GM23338 (cell line): Measurements from ENCODE around the gene FAM217A. TPM values are rescaled to one million over a fixed set of nuclear protein-coding genes. Genes with fewer than 3 reads are reported as not detected.

Experiments used
- ATAC-seq: fragments of 200-7000 bp; cut with Tn5 transposase; 3 replicates; pipeline ENCODE4 v1.9.1; 2020
- DNase-seq: peaks from one replicate; pipeline ENCODE4 v3.0.0-alpha.2; 2015; ENCODE audit warnings: low spot score
- H2AFZ ChIP-seq: fragments of 200-600 bp; sonication (generic); 2 replicates; pipeline ENCODE4 v1.8.0; 2016; ENCODE audit warnings: antibody characterized with exemption, mild to moderate bottlenecking, moderate library complexity
- H3F3A ChIP-seq: fragments of 200-600 bp; sonication (generic); replicated peaks from 2 replicates; pipeline ENCODE4 v1.8.0; 2017; ENCODE audit warnings: antibody characterized with exemption, mixed run types, low read depth
- H3K27ac ChIP-seq: fragments of 200-600 bp; sonication (generic); 2 replicates; pipeline ENCODE4 v1.6.1; 2016; ENCODE audit warnings: low read depth
- H3K27me3 ChIP-seq: fragments of 200-600 bp; sonication (generic); 2 replicates; pipeline ENCODE4 v1.8.0; 2016; ENCODE audit warnings: mild to moderate bottlenecking, mixed run types, moderate library complexity; ENCODE audit not compliant: insufficient read depth
- H3K36me3 ChIP-seq: fragments of 200-600 bp; sonication (generic); 2 replicates; pipeline ENCODE4 v1.8.0; 2016; ENCODE audit warnings: mild to moderate bottlenecking; ENCODE audit not compliant: insufficient read depth
- H3K4me1 ChIP-seq: fragments of 200-600 bp; sonication (generic); 2 replicates; pipeline ENCODE4 v1.8.0; 2016; ENCODE audit warnings: mild to moderate bottlenecking, moderate library complexity; ENCODE audit not compliant: insufficient read depth
- H3K4me2 ChIP-seq: fragments of 200-600 bp; sonication (generic); 2 replicates; pipeline ENCODE4 v1.7.1; 2017; ENCODE audit warnings: mixed run types
- H3K4me3 ChIP-seq: fragments of 200-600 bp; sonication (generic); 2 replicates; pipeline ENCODE4 v1.6.1; 2016; ENCODE audit warnings: mixed run types
- H3K79me2 ChIP-seq: fragments of 200-600 bp; sonication (generic); replicated peaks from 2 replicates; pipeline ENCODE4 v1.8.0; 2017; ENCODE audit warnings: mild to moderate bottlenecking; ENCODE audit not compliant: insufficient read depth
- H3K9me2 ChIP-seq: fragments of 200-600 bp; sonication (generic); 2 replicates; pipeline ENCODE4 v1.8.0; 2017; ENCODE audit not compliant: insufficient read depth
- H4K20me1 ChIP-seq: fragments of 200-600 bp; sonication (generic); replicated peaks from 2 replicates; pipeline ENCODE4 v1.8.0; 2017; ENCODE audit warnings: mild to moderate bottlenecking; ENCODE audit not compliant: insufficient read depth
- H3K27ac Mint-ChIP-seq: 2 replicates; pipeline ENCODE4 v1.8.0; 2020; ENCODE audit warnings: inconsistent platforms, mild to moderate bottlenecking, moderate library complexity, mixed read lengths
- H3K27me3 Mint-ChIP-seq: 3 replicates; pipeline ENCODE4 v1.8.0; 2022; ENCODE audit warnings: low read depth, mild to moderate bottlenecking, moderate library complexity, mixed read lengths, inconsistent platforms; ENCODE audit not compliant: insufficient read depth, poor library complexity
- H3K36me3 Mint-ChIP-seq: 3 replicates; pipeline ENCODE4 v1.8.0; 2021; ENCODE audit warnings: low read depth, mild to moderate bottlenecking, inconsistent platforms, moderate library complexity, mixed read lengths
- H3K4me1 Mint-ChIP-seq: 3 replicates; pipeline ENCODE4 v1.8.0; 2020; ENCODE audit warnings: mild to moderate bottlenecking, inconsistent platforms, mixed read lengths
- H3K4me3 Mint-ChIP-seq: 3 replicates; pipeline ENCODE4 v1.8.0; 2021; ENCODE audit warnings: moderate library complexity, mild to moderate bottlenecking, inconsistent platforms, mixed read lengths
- H3K9me3 Mint-ChIP-seq: 3 replicates; pipeline ENCODE4 v1.8.0; 2020; ENCODE audit warnings: moderate library complexity, mild to moderate bottlenecking, inconsistent platforms, mixed read lengths
- ETS1 ChIP-seq: IDR thresholded peaks from 2 replicates; pipeline ENCODE4 v1.6.1; 2016; ENCODE audit warnings: antibody characterized with exemption
- EZH2phosphoT487 ChIP-seq: fragments of 200-600 bp; sonication (generic); IDR thresholded peaks from one replicate; pipeline ENCODE4 v1.8.1; 2018; ENCODE audit warnings: antibody characterized with exemption; ENCODE audit not compliant: unreplicated experiment
- JUNB ChIP-seq: IDR thresholded peaks from one replicate; pipeline ENCODE4 v1.6.1; 2016; ENCODE audit warnings: antibody characterized with exemption; ENCODE audit not compliant: unreplicated experiment
- NANOG ChIP-seq: IDR thresholded peaks from 2 replicates; pipeline ENCODE4 v1.6.1; 2016; ENCODE audit warnings: antibody characterized with exemption, borderline replicate concordance
- POLR2AphosphoS5 ChIP-seq: IDR thresholded peaks from 2 replicates; pipeline ENCODE4 v1.6.1; 2016; ENCODE audit warnings: antibody characterized with exemption, low read depth
- REST ChIP-seq: IDR thresholded peaks from one replicate; pipeline ENCODE4 v1.6.1; 2018; ENCODE audit warnings: antibody characterized with exemption; ENCODE audit not compliant: unreplicated experiment
- STAT1 ChIP-seq: IDR thresholded peaks from one replicate; pipeline ENCODE4 v1.6.1; 2016; ENCODE audit warnings: antibody characterized with exemption; ENCODE audit not compliant: unreplicated experiment
- ZNF114 ChIP-seq: fragments of 250-450 bp; sonication (Bioruptor Pico); IDR thresholded peaks from 2 replicates; pipeline ENCODE4 v1.5.0; 2020; ENCODE audit warnings: mild to moderate bottlenecking, moderate library complexity
- ZNF331 ChIP-seq: fragments of 250-450 bp; sonication (Bioruptor Pico); IDR thresholded peaks from 2 replicates; pipeline ENCODE4 v1.5.0; 2020; ENCODE audit warnings: low read depth, mild to moderate bottlenecking, moderate library complexity
- ZNF462 ChIP-seq: fragments of 250-450 bp; sonication (Bioruptor Pico); IDR thresholded peaks from 2 replicates; pipeline ENCODE4 v1.5.0; 2020; ENCODE audit warnings: mild to moderate bottlenecking, moderate library complexity
- polyA plus RNA-seq: library from polyadenylated mRNA; unstranded; fragments of >200 nt; fragmentation: Nextera tagmentation; extraction: Ambion mirVana; gene quantifications from 2 replicates; pipeline ENCODE4 v1.2.1, GENCODE V29; 2016
- total RNA-seq: library from RNA; depleted of rRNA; stranded (reverse); fragments of >200 nt; shearing (Covaris generic); gene quantifications from 2 replicates; pipeline ENCODE4 v1.2.3, GENCODE V29; 2014

FAM217A gene
- total and polyA plus RNA-seq, 2 experiments from 2014 or later: not detected

GRCh38 chr6:4025681-4026080 is 53.3 kb downstream of the FAM217A start:
- Histone ChIP-seq H3K36me3 (no peaks in the 10 kb centered on the region; the same call in 1 of the 2 replicates), H3K27me3 (no peaks in the 10 kb centered on the region), H3F3A (peaks cover 1% of the 10 kb centered on the region; the same call in 1 of the 2 replicates), H3K4me3 (no peak overlapping the region), H3K4me1 (peaks cover 31% of the 10 kb centered on the region), H3K27ac (no peak overlapping the region), H3K4me2 (no peak overlapping the region), H3K79me2 (peaks cover 92% of the 10 kb centered on the region), H3K9me2 (no peaks in the 10 kb centered on the region), H4K20me1 (peaks cover 62% of the 10 kb centered on the region), H2AFZ (no peak overlapping the region)
- TF ChIP-seq JUNB (no peak), EZH2phosphoT487 (no peak), ZNF114 (CRISPR knock-in tag) (no peak), ZNF331 (CRISPR knock-in tag) (no peak), ETS1 (no peak), STAT1 (no peak), POLR2AphosphoS5 (no peak)
- Mint-ChIP-seq H3K9me3 (no peaks in the 10 kb centered on the region), H3K27me3 (peaks cover 3% of the 10 kb centered on the region), H3K27ac (no peak overlapping the region), H3K36me3 (peaks cover 14% of the 10 kb centered on the region), H3K4me3 (no peak overlapping the region), H3K4me1 (peaks cover 30% of the 10 kb centered on the region)
- ATAC-seq: no peak
- DNase-seq: no peak

GRCh38 chr6:4023240-4023639 is 55.7 kb downstream of the FAM217A start:
- no peak overlapping the region for H3K27ac Mint-ChIP-seq
- H3K4me3 ChIP-seq: peak overlapping the region; percentile 89
- H3K27me3 ChIP-seq: no peaks in the 10 kb centered on the region
- H3K27ac ChIP-seq: no peak overlapping the region
- peaks cover 42% of the 10 kb centered on the region for H3K4me1 Mint-ChIP-seq
- H3K9me3 Mint-ChIP-seq: no peaks in the 10 kb centered on the region
- peaks cover 9% of the 10 kb centered on the region for H3K36me3 Mint-ChIP-seq
- peak overlapping the region; percentile 90 for H3K4me3 Mint-ChIP-seq
- TF ChIP-seq ZNF462 (no peak), ETS1 (no peak), JUNB (no peak), EZH2phosphoT487 (no peak), REST (no peak), NANOG (no peak)
- H2AFZ ChIP-seq: no peak overlapping the region
- peaks cover 57% of the 10 kb centered on the region for H4K20me1 ChIP-seq
- no peaks in the 10 kb centered on the region for H3K9me2 ChIP-seq
- peaks cover 68% of the 10 kb centered on the region for H3K79me2 ChIP-seq
- peaks cover 3% of the 10 kb centered on the region for H3K27me3 Mint-ChIP-seq
- no peaks in the 10 kb centered on the region for H3K36me3 ChIP-seq
- peak overlapping the region; percentile 90 for H3K4me2 ChIP-seq
- ATAC-seq (no peak), DNase-seq (no peak)
- peaks cover 45% of the 10 kb centered on the region for H3K4me1 ChIP-seq
- H3F3A ChIP-seq: peaks cover 5% of the 10 kb centered on the region; the same call in 1 of the 2 replicates
